H1 (cell line): ENCODE data around the gene HMGCS2. TPM values are rescaled to one million over a fixed set of nuclear protein-coding genes. Genes with fewer than 3 reads are reported as not detected.

Experiments
- CTCF ChIA-PET: fragments of 300-600 bp; sonication (Branson Sonifier 250); formaldehyde crosslinking; loops from one replicate; lab custom pipeline; 2021; ENCODE audit not compliant: partially characterized antibody; lab: Charles Lee
- POLR2A ChIA-PET: fragments of 300-600 bp; sonication (Branson Sonifier 250); formaldehyde crosslinking; loops from one replicate; lab custom pipeline; 2021; ENCODE audit warnings: inconsistent platforms; ENCODE audit not compliant: partially characterized antibody; lab: Charles Lee
- DNase-seq, 2 experiments: peaks; one replicate each; pipeline versions ENCODE4 v3.0.0 to v3.0.0-alpha.2; 2010 to 2022; ENCODE audit warnings: low spot score in 2 of 2, low read depth in 1 of 2, mixed read lengths in 1 of 2
- FAIRE-seq: peaks from 2 replicates; lab custom pipeline; 2011; peaks lifted over from hg19 to GRCh38; lab: Jason Lieb, UNC
- H2AFZ ChIP-seq: 2 replicates; pipeline ENCODE4 v1.8.1; 2012; ENCODE audit warnings: low read length, inconsistent platforms
- H2AK5ac ChIP-seq: 2 replicates; pipeline ENCODE4 v1.6.1; 2013; ENCODE audit warnings: low read depth, low read length
- H2BK120ac ChIP-seq: replicated peaks from 2 replicates; pipeline ENCODE3; 2013; ENCODE audit warnings: low read depth, low read length, inconsistent platforms
- H2BK12ac ChIP-seq: 2 replicates; pipeline ENCODE4 v1.6.1; 2013; ENCODE audit warnings: low read depth, low read length
- H2BK15ac ChIP-seq: 2 replicates; pipeline ENCODE4 v1.6.1; 2013; ENCODE audit warnings: low read length
- H2BK20ac ChIP-seq: 2 replicates; pipeline ENCODE4 v1.6.1; 2013; ENCODE audit warnings: low read length
- H2BK5ac ChIP-seq: 2 replicates; pipeline ENCODE4 v1.6.1; 2013; ENCODE audit warnings: low read depth, low read length
- H3K14ac ChIP-seq: 2 replicates; pipeline ENCODE4 v1.6.1; 2013; ENCODE audit warnings: inconsistent platforms; ENCODE audit not compliant: insufficient read length
- H3K18ac ChIP-seq: 2 replicates; pipeline ENCODE4 v1.6.1; 2013; ENCODE audit warnings: low read length; ENCODE audit errors: extremely low read depth
- H3K23ac ChIP-seq: 2 replicates; pipeline ENCODE4 v1.6.1; 2013; ENCODE audit warnings: inconsistent platforms; ENCODE audit not compliant: insufficient read length
- H3K23me2 ChIP-seq: 2 replicates; pipeline ENCODE4 v1.6.1; 2013; ENCODE audit warnings: low read depth, low read length
- H3K27ac ChIP-seq: 2 replicates; pipeline ENCODE4 v1.6.1; 2011; ENCODE audit warnings: low read depth, low read length, inconsistent platforms
- H3K27me3 ChIP-seq, 4 experiments: replicated peaks in 1 of 4; 1 replicate in 1 of 4; 2 replicates in 3 of 4; pipeline versions ENCODE4 v1.6.1 to v1.8.1; 2011 to 2013; ENCODE audit warnings: low read length in 3 of 4, mild to moderate bottlenecking in 3 of 4, inconsistent platforms in 2 of 4, mixed read lengths in 2 of 4, moderate library complexity in 1 of 4; ENCODE audit not compliant: control insufficient read depth in 3 of 4, insufficient read depth in 3 of 4; ENCODE audit errors: extremely low read depth in 1 of 4
- H3K36me3 ChIP-seq, 4 experiments: 2 replicates each; pipeline versions ENCODE4 v1.6.1 to v1.8.1; 2011 to 2013; ENCODE audit warnings: mild to moderate bottlenecking in 4 of 4, low read length in 3 of 4, moderate library complexity in 2 of 4, control low read depth in 1 of 4, inconsistent platforms in 1 of 4; ENCODE audit not compliant: insufficient read depth in 4 of 4, control insufficient read depth in 2 of 4
- H3K4ac ChIP-seq: replicated peaks from 2 replicates; pipeline ENCODE3; 2013; ENCODE audit warnings: low read length, low read depth, mixed read lengths, inconsistent platforms; ENCODE audit not compliant: insufficient read length
- H3K4me1 ChIP-seq, 4 experiments: replicated peaks in 1 of 4; 1 replicate in 1 of 4; 2 replicates in 3 of 4; pipeline versions ENCODE4 v1.6.1 to v1.8.1; 2011 to 2013; ENCODE audit warnings: low read length in 3 of 4, inconsistent platforms in 2 of 4, mixed read lengths in 1 of 4; ENCODE audit not compliant: insufficient read depth in 4 of 4, control insufficient read depth in 3 of 4
- H3K4me2 ChIP-seq, 2 experiments: 2 replicates each; pipeline versions ENCODE4 v1.6.1 to v1.8.1; 2011 to 2013; ENCODE audit warnings: low read depth in 2 of 2, low read length in 2 of 2, control low read depth in 1 of 2, inconsistent platforms in 1 of 2, mild to moderate bottlenecking in 1 of 2; ENCODE audit not compliant: insufficient read depth in 1 of 2
- H3K4me3 ChIP-seq, 4 experiments: fragments of 200-600, 300-600 bp in 1 of 4; sonication (generic), shearing (Covaris generic), sonication (Bioruptor Twin) in 1 of 4; 2 replicates each; pipeline versions ENCODE4 v1.5.1 to v1.8.1; 2011 to 2016; ENCODE audit warnings: low read length in 4 of 4, low read depth in 3 of 4, control low read depth in 2 of 4, inconsistent platforms in 2 of 4, mild to moderate bottlenecking in 2 of 4, mixed read lengths in 1 of 4, moderate library complexity in 1 of 4; ENCODE audit not compliant: insufficient read depth in 2 of 4; ENCODE audit errors: extremely low read depth in 1 of 4
- H3K56ac ChIP-seq: replicated peaks from 2 replicates; pipeline ENCODE3; 2013; ENCODE audit warnings: low read depth, mild to moderate bottlenecking, mixed read lengths, low read length, inconsistent platforms; ENCODE audit not compliant: insufficient read length
- H3K79me1 ChIP-seq: 2 replicates; pipeline ENCODE4 v1.6.1; 2013; ENCODE audit warnings: low read depth, low read length, control low read depth
- H3K79me2 ChIP-seq, 2 experiments: 2 replicates each; pipeline versions ENCODE4 v1.6.1 to v1.8.1; 2012 to 2013; ENCODE audit warnings: low read length in 2 of 2, mild to moderate bottlenecking in 2 of 2, inconsistent platforms in 1 of 2; ENCODE audit not compliant: insufficient read depth in 2 of 2, control insufficient read depth in 1 of 2
- H3K9ac ChIP-seq, 4 experiments: replicated peaks in 1 of 4; 1 replicate in 1 of 4; 2 replicates in 3 of 4; pipeline versions ENCODE4 v1.6.1 to v1.8.1; 2011 to 2013; ENCODE audit warnings: low read depth in 3 of 4, low read length in 3 of 4, control low read depth in 2 of 4, mild to moderate bottlenecking in 2 of 4, moderate library complexity in 2 of 4, inconsistent platforms in 1 of 4; ENCODE audit errors: extremely low read depth in 1 of 4
- H3K9me3 ChIP-seq, 2 experiments: 2 replicates each; pipeline versions ENCODE4 v1.6.1 to v1.8.1; 2012 to 2013; ENCODE audit warnings: mild to moderate bottlenecking in 2 of 2, moderate library complexity in 2 of 2, control low read depth in 1 of 2, inconsistent platforms in 1 of 2, low read depth in 1 of 2, low read length in 1 of 2, mixed read lengths in 1 of 2; ENCODE audit not compliant: insufficient read depth in 2 of 2
- H4K20me1 ChIP-seq, 2 experiments: replicated peaks in 1 of 2; 2 replicates each; pipeline versions ENCODE3 to v1.8.1; 2011 to 2013; ENCODE audit warnings: inconsistent platforms in 2 of 2, low read length in 2 of 2, mild to moderate bottlenecking in 1 of 2; ENCODE audit not compliant: insufficient read depth in 2 of 2, control insufficient read depth in 1 of 2
- H4K5ac ChIP-seq: 2 replicates; pipeline ENCODE4 v1.6.1; 2013; ENCODE audit warnings: low read length, low read depth, mixed read lengths, inconsistent platforms; ENCODE audit not compliant: insufficient read length
- H4K8ac ChIP-seq: 2 replicates; pipeline ENCODE4 v1.8.0; 2013; ENCODE audit warnings: mild to moderate bottlenecking, moderate library complexity, low read length, inconsistent platforms; ENCODE audit not compliant: insufficient read depth; ENCODE audit errors: extremely low read depth
- H4K91ac ChIP-seq: replicated peaks from 2 replicates; pipeline ENCODE3; 2013; ENCODE audit warnings: low read length, mixed read lengths, inconsistent platforms; ENCODE audit not compliant: insufficient read length
- EP300 ChIP-seq, 2 experiments: IDR thresholded peaks; 1 replicate in 1 of 2; 2 replicates in 1 of 2; pipeline ENCODE4 v1.6.1; 2011 to 2012; ENCODE audit warnings: low read depth in 2 of 2, low read length in 2 of 2, mild to moderate bottlenecking in 2 of 2, borderline replicate concordance in 1 of 2, inconsistent platforms in 1 of 2, moderate library complexity in 1 of 2
- JUN ChIP-seq: IDR thresholded peaks from 2 replicates; pipeline ENCODE4 v1.6.1; 2011; ENCODE audit warnings: low read depth, mild to moderate bottlenecking, improper control_type of control experiment, low read length
- JUND ChIP-seq: IDR thresholded peaks from 2 replicates; pipeline ENCODE4 v1.6.1; 2011; ENCODE audit warnings: mild to moderate bottlenecking, improper control_type of control experiment, low read length
- WGBS, 2 experiments: shearing (Covaris generic) in 1 of 2; methylation state at CpG; one replicate each; pipeline versions ENCODE4 v1.1.6 to v1.1.7; 2013 to 2015; ENCODE audit warnings: low lambda C conversion rate in 2 of 2, mixed read lengths in 2 of 2, inconsistent platforms in 1 of 2, low coverage in 1 of 2, missing lambda C conversion rate in 1 of 2; ENCODE audit not compliant: insufficient replicate concordance in 2 of 2, insufficient coverage in 1 of 2, insufficient read length in 1 of 2; ENCODE audit errors: extremely low coverage in 1 of 2, missing lambda C conversion rate in 1 of 2; 5-methylcytosine and 5-hydroxymethylcytosine counted together
- polyA plus RNA-seq, 7 experiments: library from polyadenylated mRNA; depleted of rRNA in 3 of 7; stranded (reverse) in 5 of 7; unstranded in 2 of 7; fragments of >200 nt in 5 of 7; fragments of 200-250 nt in 2 of 7; gene quantifications; 1 replicate in 5 of 7; 2 replicates in 1 of 7; 4 replicates in 1 of 7; pipeline versions ENCODE4 v1.2.1 to v1.2.3, GENCODE V29; 2011 to 2013; ENCODE audit warnings: missing spikeins in 2 of 7, mixed read lengths in 2 of 7
- total RNA-seq: library from RNA; stranded (reverse); fragmentation: NEBNext Ultra II Directional; extraction: Animal tissue kit (Norgen Biotek cat#: 25700); gene quantifications from 2 replicates; pipeline ENCODE4 v1.2.1, GENCODE V29; 2021

HMGCS2 gene
- total and polyA plus RNA-seq, 2 of the 8 experiments (the other 6 are each of a cell fraction or from before 2014, with no cell fraction given), result not detected

DNA sequence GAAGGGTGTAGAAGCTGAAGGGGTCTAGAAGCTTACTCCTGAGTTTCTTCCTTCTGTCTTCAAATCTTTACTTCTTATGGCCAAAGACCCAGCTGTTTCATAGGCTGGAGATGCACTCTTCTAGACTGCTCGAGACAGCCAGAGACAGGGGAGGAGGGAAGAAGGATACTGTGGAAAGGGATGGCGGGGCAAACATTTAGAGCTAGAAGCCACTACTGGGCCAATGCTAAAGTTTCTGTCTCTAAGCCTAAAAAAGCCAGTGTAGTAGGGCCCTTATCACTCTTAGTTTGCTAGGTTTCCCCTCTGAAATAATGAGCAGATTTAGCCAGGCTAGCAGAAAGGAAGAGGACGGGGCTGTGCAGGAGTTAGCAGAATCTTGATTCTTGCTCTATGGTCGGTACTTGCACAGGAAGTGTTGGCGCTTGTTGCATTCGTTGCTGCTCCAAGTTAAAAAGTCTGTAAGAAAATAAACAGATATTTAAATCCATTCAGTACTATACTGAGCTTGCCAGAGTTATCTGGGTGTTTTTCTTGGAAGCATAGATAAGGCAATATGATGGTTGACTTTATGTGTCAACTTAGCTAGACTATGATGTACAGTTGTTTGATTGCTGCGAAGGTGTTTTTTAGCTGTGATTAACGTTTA lies 25.6 kb upstream of the HMGCS2 start:
- Histone ChIP-seq H3K27ac (no peak overlapping the region), H3K4me2 (no peak overlapping the region), H3K9ac (no peak overlapping the region), H4K91ac (no peak overlapping the region), H3K18ac (no peak overlapping the region), H3K4ac (no peak overlapping the region), H3K4me1 (peaks cover 0 to 3% (median 0%) of the 10 kb centered on the region in 4 experiments; a peak in 1 of 7 replicates), H3K27me3 (no peaks in the 10 kb centered on the region; a peak in 1 of 7 replicates), H4K5ac (no peak overlapping the region), H2BK20ac (no peak overlapping the region), H3K9me3 (no peaks in the 10 kb centered on the region), H2BK5ac (no peak overlapping the region), H4K20me1 (no peaks in the 10 kb centered on the region), H3K79me2 (no peaks in the 10 kb centered on the region), H3K14ac (no peak overlapping the region), H3K23me2 (no peaks in the 10 kb centered on the region; the same call in 1 of the 2 replicates), H4K8ac (no peak overlapping the region), H2AFZ (no peak overlapping the region), H2BK15ac (no peak overlapping the region), H2BK120ac (no peak overlapping the region), H2AK5ac (no peak overlapping the region), H3K56ac (no peak overlapping the region), H2BK12ac (no peak overlapping the region), H3K4me3 (no peak overlapping the region), H3K36me3 (no peaks in the 10 kb centered on the region), H3K23ac (no peak overlapping the region), H3K79me1 (no peaks in the 10 kb centered on the region)
- TF ChIP-seq EP300 (IDR thresholded peaks at IDR 0.05; ENCODE audit: borderline replicate concordance in 1 of 2, low read depth in 2 of 2, low read length in 2 of 2), result no peak
- no peak for TF ChIP-seq JUN
- no peak for TF ChIP-seq JUND
- ChIA-PET CTCF (interaction anchor here (0.6 to 11.9 kb wide), 4 partner anchors 14 to 174 kb away, joined by 3 to 76 read pairs (median 6); partner anchors contain the start of gene REG4), POLR2A (interaction anchor here (1.0 to 1.3 kb wide), 2 partner anchors 9 to 50 kb away, joined by 3 read pairs; no protein-coding TSS in a partner anchor)
- FAIRE-seq, result no peak
- 84% methylated on average over 8 of the region's 8 CpGs; no CpG with 5 or more reads in 1 of the 2 experiments for WGBS, 2 experiments
- peak in 1 of 2 experiments; percentile 11 for DNase-seq
